A549 (cell line): ENCODE measurements around the gene ANXA6. TPM values are rescaled to one million over a fixed set of nuclear protein-coding genes. Genes with fewer than 3 reads are reported as not detected.

Experiments used
- ATAC-seq, 2 experiments: fragments of 200-7000 bp in 1 of 2; fragments of >200 bp in 1 of 2; cut with Nextera tagmentation in 1 of 2; cut with Tn5 transposase in 1 of 2; 3 replicates each; pipeline versions ENCODE4 v1.8.0 to v1.9.1; 2018 to 2020; ENCODE audit warnings: mild to moderate bottlenecking in 1 of 2, moderate library complexity in 1 of 2
- CTCF ChIA-PET: fragments of 300-600 bp; sonication (Branson Sonifier 250); formaldehyde crosslinking; extraction: SDS; loops from one replicate; lab custom pipeline; 2021; ENCODE audit warnings: antibody characterized with exemption, inconsistent platforms; lab: Yijun Ruan, JAX
- POLR2A ChIA-PET: fragments of 350-600 bp; formaldehyde crosslinking; extraction: SDS; loops from one replicate; lab custom pipeline; 2021; ENCODE audit warnings: antibody characterized with exemption, inconsistent platforms; lab: Yijun Ruan, JAX
- DNase-seq, 2 experiments: peaks; one replicate each; pipeline versions ENCODE4 v3.0.0 to v3.0.0-alpha.2; 2011 to 2016; ENCODE audit warnings: low read depth in 1 of 2, low spot score in 1 of 2
- FAIRE-seq: peaks from 2 replicates; lab custom pipeline; 2011; peaks lifted over from hg19 to GRCh38; lab: Jason Lieb, UNC
- H3K27ac ChIP-seq, 2 experiments: fragments of >200 bp; sonication (Bioruptor Twin); formaldehyde crosslinking; 3 replicates each; pipeline ENCODE4 v1.5.1; 2016 to 2017
- H3K4me1 ChIP-seq: fragments of >200 bp; sonication (Bioruptor Twin); formaldehyde crosslinking; 3 replicates; pipeline ENCODE4 v1.6.1; 2016
- H3K4me2 ChIP-seq: fragments of >200 bp; sonication (Bioruptor Twin); formaldehyde crosslinking; 3 replicates; pipeline ENCODE4 v1.6.1; 2016
- H3K4me3 ChIP-seq: fragments of >200 bp; sonication (Bioruptor Twin); formaldehyde crosslinking; 3 replicates; pipeline ENCODE4 v1.5.1; 2016
- H3K9me3 ChIP-seq: fragments of >200 bp; sonication (Bioruptor Twin); formaldehyde crosslinking; 3 replicates; pipeline ENCODE4 v1.6.1; 2016
- ESRRA ChIP-seq: fragments of 150-350 bp; IDR thresholded peaks from 2 replicates; pipeline ENCODE4 v1.6.1; 2014; ENCODE audit warnings: mild to moderate bottlenecking, low read length, borderline replicate concordance
- FOSL2 ChIP-seq, 2 experiments: fragments of 450-650 bp in 1 of 2; fragments of >200 bp in 1 of 2; sonication (Bioruptor Twin) in 1 of 2; formaldehyde crosslinking; IDR thresholded peaks; 2 replicates each; pipeline versions ENCODE4 v1.5.0 to v1.6.1; 2016 to 2020; ENCODE audit warnings: mild to moderate bottlenecking in 1 of 2, moderate library complexity in 1 of 2
- GATA3 ChIP-seq: IDR thresholded peaks from 2 replicates; pipeline ENCODE4 v1.6.1; 2012; ENCODE audit warnings: borderline replicate concordance
- HES2 ChIP-seq: fragments of >200 bp; sonication (Bioruptor Twin); formaldehyde crosslinking; IDR thresholded peaks from 2 replicates; pipeline ENCODE4 v1.6.1; 2016
- HEYL ChIP-seq: fragments of 250-450 bp; sonication (Bioruptor Pico); IDR thresholded peaks from 2 replicates; pipeline ENCODE4 v1.8.0; 2021; ENCODE audit warnings: mild to moderate bottlenecking, moderate library complexity
- JUN ChIP-seq, 2 experiments: fragments of >200 bp; sonication (Bioruptor Twin); formaldehyde crosslinking; IDR thresholded peaks; 2 replicates in 1 of 2; 3 replicates in 1 of 2; pipeline ENCODE4 v1.6.1; 2016 to 2017
- JUNB ChIP-seq: fragments of >200 bp; sonication (Bioruptor Twin); formaldehyde crosslinking; IDR thresholded peaks from 2 replicates; pipeline ENCODE4 v1.6.1; 2016
- KDM1A ChIP-seq: fragments of 200-600 bp; sonication (generic); IDR thresholded peaks from 2 replicates; pipeline ENCODE4 v1.6.1; 2016; ENCODE audit warnings: low read depth, mild to moderate bottlenecking
- MAFK ChIP-seq: fragments of 450-650 bp; IDR thresholded peaks from 2 replicates; pipeline ENCODE4 v1.6.1; 2014; ENCODE audit not compliant: partially characterized antibody
- MYC ChIP-seq: IDR thresholded peaks from 2 replicates; pipeline ENCODE4 v1.6.1; 2012; ENCODE audit warnings: mild to moderate bottlenecking, inconsistent platforms, low read length, improper control_type of control experiment, borderline replicate concordance
- NFE2L2 ChIP-seq: fragments of 150-350 bp; conservative IDR thresholded peaks from 2 replicates; pipeline ENCODE4 v1.6.1; 2014; ENCODE audit warnings: low read length
- PHF8 ChIP-seq: fragments of 200-600 bp; sonication (generic); IDR thresholded peaks from 2 replicates; pipeline ENCODE4 v1.6.1; 2016; ENCODE audit warnings: low read depth, mild to moderate bottlenecking, antibody characterized with exemption, moderate library complexity, borderline replicate concordance
- POLR2A ChIP-seq: IDR thresholded peaks from 2 replicates; pipeline ENCODE4 v1.6.1; 2012; ENCODE audit warnings: mild to moderate bottlenecking, low read length
- SMC3 ChIP-seq: fragments of >200 bp; sonication (Bioruptor Twin); formaldehyde crosslinking; IDR thresholded peaks from 3 replicates; pipeline ENCODE4 v1.6.1; 2018; ENCODE audit warnings: inconsistent platforms
- WGBS: methylation state at CpG from one replicate; pipeline ENCODE4 v1.1.6; 2017; ENCODE audit errors: missing lambda C conversion rate; 5-methylcytosine and 5-hydroxymethylcytosine counted together
- polyA plus RNA-seq, 4 experiments: library from polyadenylated mRNA; depleted of rRNA in 3 of 4; stranded (reverse); fragments of >200 nt; fragmentation: RNase III in 1 of 4; extraction: RNeasy Plus Mini Kit Qiagen cat#74134 plus additional on column Dnase treatment in 1 of 4; gene quantifications; 2 replicates in 3 of 4; 3 replicates in 1 of 4; pipeline ENCODE4 v1.2.3, GENCODE V29; 2011 to 2017
- TF ChIP-seq, protein P1 (sequence below): IDR thresholded peaks from 2 replicates; pipeline ENCODE4 v1.6.1; 2012
- TF ChIP-seq, protein P2 (sequence below): fragments of 250-450 bp; sonication (Bioruptor Pico); IDR thresholded peaks from 2 replicates; pipeline ENCODE4 v1.5.0; 2021; ENCODE audit warnings: mild to moderate bottlenecking, moderate library complexity, borderline replicate concordance
- TF ChIP-seq, protein P3 (sequence below): fragments of >200 bp; sonication (Bioruptor Twin); formaldehyde crosslinking; IDR thresholded peaks from 3 replicates; pipeline ENCODE4 v1.5.1; 2016

Gene ANXA6
- polyA plus RNA-seq, 2 of the 4 experiments (the other 2 are of a cell fraction) = 32.4 to 53.0 TPM

GRCh38 chr5:151064916-151065499 lies 92.6 kb downstream of the ANXA6 start:
- TF ChIP-seq POLR2A (no peak), HES2 (no peak), KDM1A (peak; percentile 80; the same call in 1 of the 2 replicates), MYC (no peak)
- TF ChIP-seq, protein P1, sequence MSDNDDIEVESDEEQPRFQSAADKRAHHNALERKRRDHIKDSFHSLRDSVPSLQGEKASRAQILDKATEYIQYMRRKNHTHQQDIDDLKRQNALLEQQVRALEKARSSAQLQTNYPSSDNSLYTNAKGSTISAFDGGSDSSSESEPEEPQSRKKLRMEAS = no peak
- peak overlapping the region in 1 of 2 experiments; percentile 81; a peak in 2 of 6 replicates for H3K27ac ChIP-seq
- peaks cover 59% of the 10 kb centered on the region for H3K4me1 ChIP-seq
- H3K4me3 ChIP-seq = no peak overlapping the region
- no peak overlapping the region for H3K4me2 ChIP-seq
- POLR2A ChIA-PET = interaction anchor here (0.7 kb wide), 1 partner anchor 28 kb away, joined by 3 read pairs; no protein-coding TSS in a partner anchor
- WGBS = 93% methylated on average over 12 of the region's 12 CpGs
- no peak for ATAC-seq
- no peaks in the 10 kb centered on the region for H3K9me3 ChIP-seq
- CTCF ChIA-PET = interaction anchor here (0.6 to 13.2 kb wide), 6 partner anchors 8 to 392 kb away, joined by 3 to 153 read pairs (median 4); no protein-coding TSS in a partner anchor
- no peak for FAIRE-seq
- no peak for DNase-seq

DNA sequence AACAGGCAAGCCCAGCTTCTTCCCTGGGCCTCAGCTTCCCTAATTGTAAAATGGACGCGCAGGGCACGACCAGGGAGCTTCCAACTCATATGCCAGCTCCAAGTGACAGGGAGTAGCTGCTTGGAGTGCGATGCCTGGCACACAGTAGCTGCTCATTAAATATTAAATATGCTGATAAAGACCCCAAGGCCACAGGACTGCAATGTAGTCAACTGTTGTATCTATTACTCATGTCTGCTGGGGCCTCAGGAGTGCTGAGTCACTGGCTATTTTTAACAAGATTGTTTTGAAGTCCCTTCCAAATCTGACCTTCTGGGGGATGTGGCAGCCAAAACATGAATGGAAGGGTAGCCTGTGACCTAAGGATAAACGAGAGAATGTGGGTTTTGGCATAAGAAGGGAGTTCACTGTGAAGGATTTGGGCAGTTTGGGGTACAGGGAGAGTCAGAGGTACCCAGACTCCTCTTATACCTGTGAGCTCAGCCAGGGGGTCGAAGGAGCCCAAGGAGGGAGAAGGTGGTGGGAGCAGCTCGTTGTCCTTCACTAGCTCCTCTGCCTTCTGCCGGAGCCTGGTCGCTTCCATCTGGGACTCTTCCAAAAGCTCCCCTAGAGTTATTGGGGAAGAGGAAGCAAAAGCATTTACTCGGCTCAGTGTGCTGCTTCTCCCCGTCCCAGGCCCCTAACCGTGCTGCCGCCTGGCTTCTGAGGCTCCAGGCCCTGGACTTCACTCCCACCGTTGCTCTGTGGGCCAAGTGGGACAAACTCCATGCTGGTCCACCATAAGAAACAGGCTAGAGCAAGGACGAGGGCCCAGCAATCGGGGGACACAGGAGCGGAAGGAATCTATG lies 94.2 kb downstream of the ANXA6 start:
- Histone ChIP-seq H3K4me3 (no peak overlapping the region), H3K27ac (peak overlapping the region; percentile 68 to 81), H3K4me2 (peak overlapping the region; percentile 62), H3K9me3 (no peaks in the 10 kb centered on the region), H3K4me1 (peaks cover 62% of the 10 kb centered on the region)
- peak; percentile 56 to 76 for ATAC-seq
- TF ChIP-seq JUNB (peak; percentile 75), GATA3 (peak; percentile 66; the same call in 1 of the 2 replicates), JUN (IDR thresholded peaks at IDR 0.05) (peak in 1 of 2 experiments; percentile 49; a peak in 2 of 5 replicates), FOSL2 (IDR thresholded peaks at IDR 0.05) (peak; percentile 75), FOSL2 (CRISPR knock-in tag; IDR thresholded peaks at IDR 0.05) (peak; percentile 86), MAFK (peak; percentile 97), NFE2L2 (peak; percentile 76), SMC3 (no peak)
- TF ChIP-seq, protein P1 = no peak
- DNase-seq = peak; percentile 76 to 82
- CTCF ChIA-PET = interaction anchor here (0.9 to 13.2 kb wide), 7 partner anchors 12 to 379 kb away, joined by 3 to 153 read pairs (median 3); no protein-coding TSS in a partner anchor
- WGBS = 69% methylated on average over 17 of the region's 17 CpGs
- peak; percentile 43 for FAIRE-seq
- POLR2A ChIA-PET = interaction anchor here (1.0 to 1.5 kb wide), 2 partner anchors 18 to 20 kb away, joined by 3 to 4 read pairs; no protein-coding TSS in a partner anchor

GRCh38 chr5:151062405-151063141 lies 95.0 kb downstream of the ANXA6 start:
- Histone ChIP-seq H3K27ac (peak overlapping the region; percentile 68 to 81; a peak in 5 of 6 replicates), H3K4me2 (peak overlapping the region; percentile 62), H3K4me3 (no peak overlapping the region), H3K9me3 (no peaks in the 10 kb centered on the region), H3K4me1 (peaks cover 58% of the 10 kb centered on the region)
- TF ChIP-seq MYC (no peak), HEYL (CRISPR knock-in tag) (no peak), ESRRA (no peak), PHF8 (no peak), JUNB (no peak), HES2 (no peak)
- TF ChIP-seq, protein P2, sequence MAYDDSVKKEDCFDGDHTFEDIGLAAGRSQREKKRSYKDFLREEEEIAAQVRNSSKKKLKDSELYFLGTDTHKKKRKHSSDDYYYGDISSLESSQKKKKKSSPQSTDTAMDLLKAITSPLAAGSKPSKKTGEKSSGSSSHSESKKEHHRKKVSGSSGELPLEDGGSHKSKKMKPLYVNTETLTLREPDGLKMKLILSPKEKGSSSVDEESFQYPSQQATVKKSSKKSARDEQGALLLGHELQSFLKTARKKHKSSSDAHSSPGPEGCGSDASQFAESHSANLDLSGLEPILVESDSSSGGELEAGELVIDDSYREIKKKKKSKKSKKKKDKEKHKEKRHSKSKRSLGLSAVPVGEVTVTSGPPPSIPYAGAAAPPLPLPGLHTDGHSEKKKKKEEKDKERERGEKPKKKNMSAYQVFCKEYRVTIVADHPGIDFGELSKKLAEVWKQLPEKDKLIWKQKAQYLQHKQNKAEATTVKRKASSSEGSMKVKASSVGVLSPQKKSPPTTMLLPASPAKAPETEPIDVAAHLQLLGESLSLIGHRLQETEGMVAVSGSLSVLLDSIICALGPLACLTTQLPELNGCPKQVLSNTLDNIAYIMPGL = no peak
- TF ChIP-seq, protein P3, sequence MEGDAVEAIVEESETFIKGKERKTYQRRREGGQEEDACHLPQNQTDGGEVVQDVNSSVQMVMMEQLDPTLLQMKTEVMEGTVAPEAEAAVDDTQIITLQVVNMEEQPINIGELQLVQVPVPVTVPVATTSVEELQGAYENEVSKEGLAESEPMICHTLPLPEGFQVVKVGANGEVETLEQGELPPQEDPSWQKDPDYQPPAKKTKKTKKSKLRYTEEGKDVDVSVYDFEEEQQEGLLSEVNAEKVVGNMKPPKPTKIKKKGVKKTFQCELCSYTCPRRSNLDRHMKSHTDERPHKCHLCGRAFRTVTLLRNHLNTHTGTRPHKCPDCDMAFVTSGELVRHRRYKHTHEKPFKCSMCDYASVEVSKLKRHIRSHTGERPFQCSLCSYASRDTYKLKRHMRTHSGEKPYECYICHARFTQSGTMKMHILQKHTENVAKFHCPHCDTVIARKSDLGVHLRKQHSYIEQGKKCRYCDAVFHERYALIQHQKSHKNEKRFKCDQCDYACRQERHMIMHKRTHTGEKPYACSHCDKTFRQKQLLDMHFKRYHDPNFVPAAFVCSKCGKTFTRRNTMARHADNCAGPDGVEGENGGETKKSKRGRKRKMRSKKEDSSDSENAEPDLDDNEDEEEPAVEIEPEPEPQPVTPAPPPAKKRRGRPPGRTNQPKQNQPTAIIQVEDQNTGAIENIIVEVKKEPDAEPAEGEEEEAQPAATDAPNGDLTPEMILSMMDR = no peak
- FAIRE-seq = no peak
- 0 out of 6 replicates have a peak, but pooled peaks of 1 of the 2 experiments have one; percentile 2 for ATAC-seq
- ChIA-PET POLR2A (interaction anchor here (1.0 to 1.5 kb wide), 2 partner anchors 19 to 21 kb away, joined by 3 to 4 read pairs; no protein-coding TSS in a partner anchor), CTCF (interaction anchor here (1.0 to 13.2 kb wide), 6 partner anchors 11 to 380 kb away, joined by 3 to 153 read pairs (median 3); no protein-coding TSS in a partner anchor)
- 86% methylated on average over 5 of the region's 5 CpGs for WGBS
- no peak for DNase-seq
